NCI-H774 (cell line): ENCODE data around the gene STK32B.

Source experiments
- DNase-seq: peaks from one replicate; lab custom pipeline; 2025; lab: John Stamatoyannopoulos, UW

STK32B gene

DNA sequence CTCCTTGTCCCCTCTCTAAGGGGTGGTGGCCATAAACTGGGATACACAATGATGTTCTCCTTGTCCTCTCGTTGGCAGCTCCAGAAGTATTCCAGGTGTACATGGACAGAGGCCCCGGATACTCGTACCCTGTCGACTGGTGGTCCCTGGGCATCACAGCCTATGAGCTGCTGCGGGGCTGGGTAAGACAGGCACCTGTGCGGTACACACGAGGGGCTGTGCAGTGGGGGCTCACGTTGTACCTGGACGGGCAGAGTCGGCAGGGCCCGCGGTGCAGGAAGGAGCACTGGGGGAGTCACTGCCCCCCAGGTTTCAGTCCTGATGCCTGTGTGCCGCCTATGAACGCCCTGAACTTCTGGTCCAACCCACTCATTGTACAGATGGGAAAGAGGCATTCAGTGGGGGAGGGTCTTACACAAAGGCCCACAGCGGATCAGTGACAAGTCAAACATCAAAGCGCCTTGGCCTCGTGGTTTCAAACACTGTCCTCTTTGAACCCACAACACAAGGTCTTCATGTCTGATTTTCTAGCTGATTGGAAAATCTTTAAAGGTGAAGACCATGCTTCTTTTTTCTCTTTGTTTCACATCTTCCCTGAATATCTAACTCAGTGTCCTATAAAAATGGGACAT is 395.4 kb downstream of the STK32B start:
- DNase-seq, result no peak

DNA sequence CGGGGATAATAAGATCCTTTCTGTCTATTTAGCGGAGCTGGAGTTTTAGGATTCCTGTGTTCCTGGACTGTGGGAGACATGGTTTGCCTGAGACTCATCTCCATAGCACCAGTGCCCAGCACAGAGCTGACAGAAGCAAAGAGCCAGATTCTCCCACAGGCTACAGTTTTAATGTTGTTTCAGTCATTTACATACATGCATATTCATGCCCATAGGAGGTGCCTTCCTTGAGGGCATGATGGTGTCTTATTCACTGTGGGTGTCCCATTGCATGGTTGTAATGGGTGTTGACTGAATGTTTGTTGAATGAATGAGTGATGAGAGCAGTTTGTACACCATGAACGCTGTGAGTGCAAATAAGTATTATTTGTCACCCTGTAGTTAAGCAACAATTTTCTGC is 396.5 kb downstream of the STK32B start:
- DNase-seq, result no peak

DNA sequence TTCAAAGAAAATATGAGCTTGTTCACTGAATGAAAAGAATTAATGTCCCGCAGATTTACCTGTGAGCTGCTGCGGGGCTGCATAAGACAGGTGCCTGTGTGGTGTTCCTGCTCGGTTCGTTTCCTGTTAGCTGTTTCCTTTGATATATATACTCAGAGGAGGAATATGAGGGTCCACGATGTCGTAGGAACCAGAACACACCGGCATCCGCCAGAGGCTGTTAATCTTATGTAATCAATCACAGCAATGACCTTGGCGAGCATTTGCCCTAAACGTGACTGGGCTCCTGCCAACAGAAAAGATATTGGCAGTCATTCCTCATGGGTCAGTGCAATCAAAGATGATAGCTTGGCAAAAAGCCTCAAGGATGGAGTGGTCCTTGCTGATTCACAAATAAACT is 396.9 kb downstream of the STK32B start:
- no peak for DNase-seq

DNA sequence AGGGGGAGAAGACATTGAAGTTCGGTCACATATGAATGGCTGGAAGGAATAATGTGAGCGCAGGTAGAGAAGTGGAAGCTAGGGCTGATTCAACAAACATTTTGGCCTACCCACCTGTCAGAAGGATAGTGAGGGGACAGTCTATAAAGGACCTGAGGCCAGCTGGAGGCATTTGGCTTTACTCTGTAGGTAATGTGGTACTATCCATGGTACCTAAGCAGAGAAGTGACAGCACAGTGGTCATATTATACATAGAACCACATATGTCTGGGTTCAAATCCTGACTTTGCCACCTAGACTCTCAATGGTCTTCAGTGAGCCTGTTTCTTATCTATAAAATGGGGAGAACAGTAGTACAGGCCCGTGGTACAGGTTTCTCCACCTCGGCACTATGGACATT is 400.0 kb downstream of the STK32B start:
- no peak for DNase-seq

DNA sequence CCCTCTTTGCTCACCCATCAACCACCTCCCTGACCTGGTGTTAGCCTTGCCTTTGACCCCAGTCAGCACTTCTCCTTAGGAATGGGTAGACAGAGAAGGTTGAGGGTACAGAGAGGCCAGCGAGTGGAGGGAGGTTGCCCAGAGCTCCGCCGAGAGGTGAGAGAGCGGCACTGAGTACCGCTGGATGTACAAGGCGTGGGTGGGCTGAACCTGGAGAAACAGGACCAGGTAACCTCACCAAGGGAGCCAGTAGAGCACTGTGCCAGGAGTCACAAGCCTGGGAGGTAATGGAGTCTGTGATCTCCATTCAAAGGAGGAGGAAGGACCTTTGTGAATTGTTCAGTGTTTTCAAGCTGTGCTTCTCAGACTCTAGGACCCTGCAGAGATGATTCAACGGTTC is 400.9 kb downstream of the STK32B start:
- DNase-seq, result no peak

DNA sequence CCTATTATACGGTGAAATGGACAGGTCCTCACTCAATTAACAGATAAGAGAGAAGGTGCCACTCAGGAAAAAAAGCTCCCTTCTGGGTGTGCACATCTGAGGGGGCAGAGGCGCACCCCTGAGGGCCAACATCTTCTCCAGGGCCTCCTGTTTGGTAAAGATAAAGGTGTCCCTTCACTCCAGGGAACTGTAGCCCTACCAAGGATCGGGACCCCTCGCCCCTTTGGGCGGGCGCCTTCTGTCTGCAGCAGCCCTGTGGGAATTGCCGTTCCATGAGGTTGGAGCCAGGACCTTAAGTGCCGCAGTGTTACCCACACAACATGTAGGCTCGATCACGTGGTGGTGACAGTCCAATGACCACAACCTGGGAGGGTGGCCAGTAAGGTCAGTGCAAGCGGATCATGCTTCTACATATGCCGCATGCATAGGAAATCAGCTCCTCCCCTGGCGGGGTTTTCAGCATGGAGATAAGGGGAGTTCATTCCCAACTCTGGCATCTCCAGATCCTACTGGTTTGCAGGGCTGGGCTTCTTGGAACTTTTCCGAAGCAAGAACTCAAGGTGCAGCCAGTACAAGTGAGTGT is 403.8 kb downstream of the STK32B start:
- no peak for DNase-seq

DNA sequence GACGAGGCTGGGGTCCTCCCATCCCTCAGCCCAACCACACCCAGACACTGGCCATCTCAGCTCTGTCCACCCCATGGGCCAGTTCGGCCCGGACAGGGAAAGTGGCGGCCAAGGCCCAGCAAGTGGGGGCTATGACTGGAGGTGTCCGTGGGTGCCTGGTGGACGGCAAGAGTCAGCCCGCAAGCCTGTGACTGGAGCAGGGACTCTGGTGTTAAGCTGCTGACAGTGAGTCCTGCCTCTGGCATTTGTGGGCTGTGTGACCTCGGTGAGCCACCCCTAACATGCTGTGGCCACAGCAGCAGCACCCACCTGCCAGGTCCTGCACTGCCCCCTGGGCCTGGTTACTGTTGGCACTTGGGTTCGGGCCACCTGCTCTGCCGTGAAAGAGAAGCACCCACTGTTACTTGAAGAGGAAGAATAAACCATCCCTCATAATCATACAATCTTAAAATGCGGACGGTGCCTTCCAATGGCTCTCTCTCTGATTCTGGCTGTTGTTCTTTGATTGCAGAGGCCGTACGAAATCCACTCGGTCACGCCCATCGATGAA is 405.1 kb downstream of the STK32B start:
- DNase-seq, result no peak

DNA sequence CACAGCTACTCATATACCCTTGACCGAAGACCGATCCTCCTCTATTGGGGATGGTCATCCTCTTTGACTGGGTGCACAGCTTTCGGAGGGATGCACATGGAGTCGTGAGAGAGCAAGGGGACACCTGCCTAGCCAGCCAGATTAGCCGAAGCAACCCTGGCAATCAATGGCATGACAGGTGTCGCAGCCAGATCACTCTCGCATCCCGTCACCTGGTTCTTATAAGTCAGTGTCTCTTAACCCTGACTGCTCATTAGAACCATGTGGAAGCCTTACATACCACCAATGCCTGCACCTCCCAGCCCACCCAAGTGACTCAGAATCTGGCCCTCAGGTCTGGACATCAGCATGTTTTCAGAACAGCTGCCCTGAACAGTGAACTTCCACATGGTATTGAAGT is 407.4 kb downstream of the STK32B start:
- DNase-seq, result no peak

DNA sequence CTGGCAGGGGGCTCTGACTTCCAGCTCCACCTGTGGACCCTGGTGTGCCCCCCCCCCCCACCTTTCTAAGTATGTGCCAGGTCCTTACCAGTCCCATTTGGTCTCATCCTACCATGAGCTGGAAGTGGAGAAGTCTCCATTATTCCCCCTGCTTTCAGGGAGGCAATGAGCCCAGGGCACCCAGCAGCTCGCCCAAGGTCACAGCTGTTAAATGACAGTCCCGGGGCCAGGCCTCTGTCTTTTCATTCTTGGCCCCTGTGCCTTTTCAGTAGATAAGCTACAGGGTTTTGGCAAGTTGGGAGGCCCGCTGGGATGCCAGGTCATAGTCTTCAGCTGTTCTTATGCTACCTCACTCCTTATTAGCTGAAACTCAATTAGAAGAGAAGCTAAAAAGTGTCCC is 408.0 kb downstream of the STK32B start:
- DNase-seq, result no peak

DNA sequence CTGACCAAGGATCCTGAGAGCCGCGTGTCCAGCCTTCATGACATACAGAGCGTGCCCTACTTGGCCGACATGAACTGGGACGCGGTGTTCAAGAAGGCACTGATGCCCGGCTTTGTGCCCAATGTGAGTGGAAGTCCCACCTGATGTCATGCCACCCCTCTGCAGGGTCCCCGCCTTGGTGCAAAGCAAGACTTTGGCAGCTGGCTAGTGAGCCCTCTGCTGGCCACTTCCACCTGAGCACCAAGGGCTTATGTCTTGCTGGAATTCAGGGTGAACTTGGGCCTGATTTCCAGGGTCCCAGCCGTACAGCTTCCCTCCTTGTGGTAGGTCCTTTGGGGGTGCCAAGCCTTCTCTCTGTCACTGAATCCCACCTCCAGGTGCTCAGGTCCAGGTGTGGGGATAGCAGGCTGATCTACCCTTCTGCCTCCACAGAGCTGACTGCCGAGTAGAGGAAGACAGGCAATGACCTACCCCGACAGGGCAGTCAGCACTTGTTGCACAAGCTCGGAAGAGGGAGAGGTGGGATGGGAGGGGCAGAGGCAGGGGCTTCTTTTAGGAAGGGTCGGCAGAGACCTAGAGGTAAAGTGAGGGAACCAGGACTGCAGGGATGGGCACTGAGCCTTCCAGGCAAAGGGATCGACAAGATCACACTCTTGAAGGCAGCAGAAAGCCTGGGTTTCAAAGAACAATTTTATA is 409.0 kb downstream of the STK32B start:
- no peak for DNase-seq

DNA sequence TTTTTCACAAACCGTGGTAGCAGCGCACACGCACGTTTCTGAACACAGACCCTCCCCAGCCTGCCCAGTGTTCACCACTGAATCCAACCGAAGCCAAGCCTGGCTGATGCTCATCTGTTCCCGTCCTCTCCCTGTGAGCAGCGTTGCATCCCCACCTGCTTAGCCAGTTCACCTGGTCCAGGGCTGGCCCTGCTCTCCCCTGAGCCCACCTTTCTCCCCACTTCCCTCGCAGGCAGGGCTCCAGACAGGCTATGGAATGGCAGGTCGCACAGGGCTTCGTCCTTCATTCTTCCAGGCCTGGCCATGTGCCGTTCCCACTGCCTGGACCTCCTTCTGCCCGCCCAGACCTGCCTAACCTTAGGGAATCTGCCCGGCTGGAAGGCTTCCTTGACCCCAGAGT is 410.2 kb downstream of the STK32B start:
- no peak for DNase-seq

DNA sequence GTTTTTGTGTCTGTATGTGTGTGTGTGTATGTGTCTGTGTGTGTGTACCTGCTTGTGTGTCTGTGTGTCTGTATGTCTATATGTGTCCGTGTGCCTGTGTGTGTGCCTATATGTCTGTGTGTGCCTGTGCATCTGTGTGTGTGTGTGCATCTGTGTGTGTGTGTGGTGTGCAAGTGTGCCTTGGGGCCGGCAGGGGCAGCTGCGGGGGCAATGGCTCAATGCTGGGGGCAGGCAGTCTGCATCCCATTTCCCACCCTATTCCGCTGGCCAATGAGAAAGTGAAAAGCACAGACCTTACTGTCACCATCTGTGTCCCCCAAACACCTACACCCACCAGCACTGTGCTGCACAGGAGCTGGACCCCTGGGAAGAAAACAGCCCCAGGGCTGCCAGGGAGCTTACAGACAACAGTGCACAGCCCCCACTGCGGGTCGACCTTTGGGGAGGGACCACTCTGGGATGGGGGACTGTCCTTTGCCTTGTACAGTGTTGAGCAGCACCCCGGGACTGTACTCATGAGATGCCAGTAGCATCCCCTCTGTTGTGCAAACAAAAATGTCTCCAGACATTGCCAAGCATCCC is 411.1 kb downstream of the STK32B start:
- DNase-seq, result no peak

DNA sequence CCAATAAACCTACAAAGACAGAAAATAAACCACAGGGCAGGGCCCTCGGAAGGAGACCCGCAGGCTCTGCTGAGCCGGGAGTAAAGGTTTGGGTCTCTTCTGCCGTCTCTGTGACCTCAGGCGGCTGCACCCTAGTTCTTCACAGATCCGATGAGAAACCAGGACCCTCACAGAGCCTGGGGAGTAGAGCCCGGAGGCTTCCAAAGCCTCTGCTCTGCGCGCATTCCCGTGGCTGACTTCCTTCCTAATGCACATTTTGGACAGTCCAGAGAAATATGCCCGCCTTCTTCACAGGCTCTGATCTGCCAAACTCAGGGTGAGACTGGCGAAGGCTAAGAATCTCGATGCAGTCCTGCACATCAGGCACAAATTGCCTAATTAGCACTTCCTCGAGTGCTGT is 411.6 kb downstream of the STK32B start:
- DNase-seq, result no peak

DNA sequence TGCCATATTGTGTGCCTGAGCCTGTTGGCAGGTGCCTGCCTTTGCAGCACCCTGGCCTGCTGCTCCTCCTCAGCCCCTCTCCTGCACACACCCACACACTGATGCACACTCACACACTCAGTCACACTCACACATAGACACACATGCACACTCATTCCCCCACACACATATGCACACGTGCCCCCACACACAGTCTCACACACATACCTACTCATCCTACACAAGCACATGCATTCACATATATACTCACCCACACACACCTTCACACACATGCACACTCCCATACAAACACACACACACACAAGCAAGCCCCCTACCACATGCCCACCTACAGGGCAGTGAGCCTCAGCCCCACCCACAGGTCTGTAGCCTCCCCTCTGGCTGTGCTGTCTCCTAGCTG is 412.1 kb downstream of the STK32B start:
- DNase-seq, result no peak

DNA sequence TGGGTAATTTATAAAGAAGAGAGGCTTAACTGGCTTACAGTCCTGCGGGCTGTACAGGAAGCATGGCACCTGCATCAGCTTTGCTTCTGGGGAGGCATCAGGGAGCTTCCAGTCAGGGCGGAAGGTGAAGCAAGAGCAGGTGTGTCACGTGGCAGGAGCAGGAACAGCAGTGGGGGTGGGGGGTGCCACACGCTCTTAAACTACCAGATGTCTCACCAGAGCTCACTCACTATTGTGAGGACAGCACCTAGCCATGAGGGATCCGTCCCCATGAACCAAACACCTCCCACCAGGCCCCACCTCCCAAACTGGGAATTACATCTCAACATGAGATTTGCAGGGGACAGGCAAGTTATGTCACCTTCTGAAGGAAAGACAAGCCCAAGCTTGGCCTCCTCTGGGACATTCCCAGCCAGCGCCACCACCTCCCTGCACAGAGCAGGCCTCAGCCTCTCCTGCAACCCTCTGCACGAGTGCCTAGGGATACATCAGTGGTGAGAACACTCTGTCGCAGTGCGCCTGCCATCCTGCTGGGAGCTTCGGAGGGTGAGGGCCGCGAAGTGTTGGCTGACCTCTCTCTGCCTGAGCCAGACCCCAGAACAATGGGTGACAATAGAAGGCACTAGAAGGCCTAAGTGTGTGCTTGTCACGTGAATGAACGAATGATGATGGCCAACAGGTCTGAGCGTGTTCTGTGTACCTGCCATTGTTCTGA is 412.8 kb downstream of the STK32B start:
- no peak for DNase-seq

DNA sequence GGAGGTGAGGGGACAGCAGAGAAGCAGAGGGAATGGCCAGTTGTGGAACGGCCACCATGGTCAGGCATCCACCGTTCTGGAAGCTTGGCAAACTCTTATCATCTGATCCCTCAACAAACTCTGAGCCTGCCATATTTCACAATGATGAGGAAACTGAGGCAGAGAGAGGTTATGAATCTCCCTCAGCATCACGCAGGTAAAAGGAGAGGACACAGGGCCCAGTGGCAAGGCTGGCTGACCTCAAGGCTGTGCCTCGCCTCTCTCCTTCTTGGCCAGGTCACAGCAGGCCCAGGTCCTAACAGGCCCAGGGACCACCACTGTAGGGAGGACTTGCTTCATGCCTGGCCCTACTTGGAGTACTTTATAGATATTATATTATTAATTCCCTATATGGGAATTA is 414.2 kb downstream of the STK32B start:
- DNase-seq, result no peak

DNA sequence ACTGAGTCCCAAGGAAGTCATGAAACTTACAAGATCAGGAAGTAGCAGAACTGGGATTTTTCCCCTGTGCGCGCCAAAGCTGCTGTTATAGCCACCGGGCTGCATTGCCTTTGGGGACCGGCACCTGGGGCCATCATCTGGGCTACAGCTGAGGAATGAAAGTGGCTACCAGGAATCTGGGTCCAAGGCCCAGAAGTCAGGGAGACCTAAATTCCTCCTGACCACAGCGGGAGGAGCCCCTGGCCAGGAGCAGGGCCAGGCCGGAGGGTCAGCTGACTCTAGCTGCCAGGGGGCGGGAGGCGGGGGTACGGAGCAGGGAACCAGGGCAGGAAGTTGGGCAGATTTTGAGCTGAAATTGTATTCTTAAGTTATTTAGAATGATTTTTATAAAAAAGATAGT is 414.7 kb downstream of the STK32B start:
- DNase-seq, result no peak

DNA sequence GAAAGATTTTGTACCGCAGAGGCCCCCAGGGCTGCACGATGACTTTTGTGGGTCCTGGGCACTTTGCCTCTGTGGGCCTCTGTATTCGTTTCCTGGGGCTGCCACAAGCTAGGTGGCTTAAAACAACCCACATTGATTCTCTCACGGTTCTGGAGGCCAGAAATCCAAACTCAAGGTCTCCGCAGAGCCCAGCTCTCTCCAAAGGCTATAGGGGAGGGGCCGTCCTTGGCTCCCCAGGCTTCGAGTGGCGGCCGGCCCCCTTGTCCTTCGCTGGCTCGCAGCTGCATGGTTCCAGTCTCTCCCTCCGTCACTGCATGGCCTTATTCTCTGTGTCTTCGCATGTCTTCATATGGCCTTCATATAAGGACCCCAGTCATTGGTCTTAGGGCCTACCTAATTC is 415.8 kb downstream of the STK32B start:
- no peak for DNase-seq

DNA sequence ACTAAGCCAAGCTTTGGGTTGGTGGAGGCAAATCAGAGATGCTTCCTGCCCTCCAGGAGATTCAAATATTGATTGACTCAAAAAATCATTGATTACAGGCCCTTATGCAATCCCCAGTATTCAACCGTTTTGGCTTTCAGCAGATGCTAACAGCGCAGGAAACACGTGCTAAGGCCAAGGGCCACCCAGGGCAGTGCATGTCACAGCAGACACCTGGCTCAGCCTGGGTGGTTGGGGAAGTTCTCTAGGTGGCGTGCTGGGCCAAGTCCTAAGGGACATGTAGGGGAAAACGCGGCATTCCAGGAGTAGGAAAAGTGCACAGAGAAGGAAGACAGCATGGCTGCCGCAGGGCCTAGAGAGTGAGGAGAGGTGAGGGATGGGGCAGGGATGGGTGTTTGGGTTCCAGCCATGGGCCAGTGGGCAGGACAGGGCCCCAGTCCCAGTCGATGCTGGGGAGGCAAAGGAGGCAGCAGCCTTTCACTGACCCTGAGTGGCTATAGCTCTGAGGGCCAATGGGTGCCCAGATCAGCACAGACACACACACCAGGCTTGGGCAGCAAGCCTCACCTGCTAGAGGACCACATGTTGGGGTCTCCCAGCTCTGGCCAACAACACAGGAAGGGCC is 418.0 kb downstream of the STK32B start:
- DNase-seq, result no peak

DNA sequence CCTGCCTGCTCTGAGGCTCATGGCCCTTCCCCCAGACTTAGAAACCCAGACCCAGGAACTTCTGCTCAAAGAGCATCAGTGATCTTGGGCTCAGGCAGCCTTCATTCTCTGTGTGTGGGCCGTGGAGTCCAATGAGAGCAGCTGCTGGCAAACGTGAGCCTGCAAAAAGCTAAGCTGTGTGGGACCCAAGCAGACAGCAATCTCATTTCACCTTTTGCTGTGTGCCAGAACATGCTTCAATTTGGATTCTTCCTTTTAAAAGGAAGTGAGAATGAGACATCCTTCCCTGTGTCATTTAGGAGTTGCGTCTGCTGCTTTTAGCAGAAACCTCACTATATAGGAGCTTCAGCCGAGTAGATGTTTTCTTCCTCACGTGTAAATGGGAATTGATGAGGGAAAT is 418.6 kb downstream of the STK32B start:
- no peak for DNase-seq

DNA sequence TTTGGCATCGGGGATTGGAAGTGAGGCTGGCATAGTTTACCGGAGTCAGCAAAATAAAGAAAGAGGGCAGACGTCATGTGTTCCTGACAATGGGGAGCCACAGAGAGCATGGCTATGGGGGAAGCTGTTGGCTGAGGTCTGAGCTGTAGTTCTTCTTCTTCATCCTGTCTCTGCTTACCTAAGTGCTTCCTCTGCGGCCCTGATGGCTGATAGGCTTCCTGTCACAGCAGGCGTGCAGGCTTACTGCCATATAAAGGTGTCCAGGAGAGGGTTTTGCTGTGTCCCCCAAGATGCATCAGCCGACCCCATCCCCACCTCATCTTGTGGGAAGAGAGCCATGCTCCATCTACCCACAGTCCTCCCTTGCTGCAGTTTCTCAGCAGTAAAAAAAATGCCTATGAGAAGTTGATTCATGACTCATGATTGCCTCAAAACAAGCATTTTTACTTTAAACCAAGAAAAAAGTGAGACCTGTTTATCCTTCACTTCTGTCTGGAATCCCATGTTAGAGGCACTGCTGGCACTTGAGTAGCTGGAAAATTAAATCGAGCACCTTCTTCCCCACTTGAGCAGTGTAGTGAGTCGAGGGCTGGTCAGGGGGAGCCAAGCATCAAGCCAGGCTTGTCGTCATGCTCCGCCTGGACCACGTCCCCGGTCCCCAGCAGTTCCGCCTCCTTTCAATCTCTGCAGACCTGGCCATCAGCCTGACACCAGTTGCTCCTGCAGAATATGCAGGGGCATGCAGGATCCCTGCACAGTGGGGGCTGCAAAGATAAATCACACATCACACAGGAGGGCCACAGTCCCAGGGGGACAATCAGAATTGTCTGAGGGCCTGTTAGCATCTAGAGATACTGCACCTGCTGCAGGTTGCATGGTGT is 419.3 kb downstream of the STK32B start:
- no peak for DNase-seq
